Liver (tissue), 3 donors: ENCODE measurements around the gene NSFL1C.

Experiments used
- ATF3 ChIP-seq: IDR thresholded peaks from 2 replicates; pipeline ENCODE4 v1.6.1; 2016; ENCODE audit warnings: antibody characterized with exemption
- CTCF ChIP-seq: fragments of 150-350 bp; IDR thresholded peaks from 2 replicates; pipeline ENCODE4 v1.5.1; 2017; ENCODE audit warnings: improper control_type of control experiment, low read depth, low read length; ENCODE audit not compliant: missing input control
- TAF1 ChIP-seq: conservative IDR thresholded peaks from 2 replicates; pipeline ENCODE4 v1.6.1; 2016; ENCODE audit warnings: antibody characterized with exemption, mild to moderate bottlenecking
- ZBTB33 ChIP-seq: IDR thresholded peaks from 2 replicates; pipeline ENCODE4 v1.6.1; 2016; ENCODE audit warnings: antibody characterized with exemption
- donor health status: healthy.
- donor health status: healthy.

- TF ChIP-seq ZBTB33, result no peak
- TF ChIP-seq CTCF, result no peak
- TF ChIP-seq ATF3, result no peak
- no peak for TF ChIP-seq TAF1
Measured at GRCh38 chr20:1450926-1451491, 15.6 kb downstream of the NSFL1C start.
